GM12801 (cell line): ENCODE measurements around the gene HPDL.

ENCODE experiments used
- TF ChIP-seq, protein P1 (sequence below): IDR thresholded peaks from one replicate; pipeline ENCODE4 v1.5.1; 2011; ENCODE audit warnings: control low read depth; ENCODE audit not compliant: insufficient read length; ENCODE audit errors: extremely low read depth

HPDL gene

DNA sequence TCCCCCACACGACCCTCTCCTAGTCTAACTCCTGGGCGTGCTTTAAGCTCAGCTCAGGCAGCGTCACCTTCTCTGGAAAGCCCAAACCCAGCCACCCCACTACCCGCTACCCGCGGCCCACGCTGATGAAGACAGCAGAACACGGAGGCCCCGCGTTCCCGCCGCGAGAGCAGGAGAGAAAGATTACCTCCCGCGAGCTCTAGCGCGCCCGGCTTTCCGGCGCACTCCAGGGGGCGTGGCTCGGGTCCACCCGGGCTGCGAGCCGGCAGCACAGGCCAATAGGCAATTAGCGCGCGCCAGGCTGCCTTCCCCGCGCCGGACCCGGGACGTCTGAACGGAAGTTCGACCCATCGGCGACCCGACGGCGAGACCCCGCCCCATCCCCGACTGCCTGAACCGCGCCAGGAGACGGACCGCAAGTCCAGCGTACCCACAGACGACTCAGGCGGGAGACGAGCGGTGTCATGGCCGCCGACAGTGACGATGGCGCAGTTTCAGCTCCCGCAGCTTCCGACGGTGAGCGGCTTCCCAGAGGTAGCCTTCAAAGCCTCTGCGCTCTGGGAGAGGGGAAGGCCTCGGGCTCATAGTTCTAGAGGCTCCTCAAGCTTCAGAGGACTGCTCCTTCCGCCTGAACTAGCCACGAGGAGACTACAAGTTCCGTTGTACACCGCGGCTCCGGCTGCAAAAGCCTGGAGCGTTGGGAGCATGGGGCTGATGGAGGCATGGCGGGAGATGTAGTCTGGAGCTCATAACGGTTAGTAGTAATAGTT is 13.3 kb downstream of the HPDL start, which contains the start of the genes MUTYH and TOE1:
Gene MUTYH, minus strand, starts transcription at position 652 of the 770 bp plus-strand sequence. CDS start 5,935 bp downstream, outside the sequence.
Gene TOE1, plus strand, starts transcription at position 382 of the 770 bp plus-strand sequence. Its CDS starts 83 bp downstream, at position 465.
- TF ChIP-seq, protein P1, sequence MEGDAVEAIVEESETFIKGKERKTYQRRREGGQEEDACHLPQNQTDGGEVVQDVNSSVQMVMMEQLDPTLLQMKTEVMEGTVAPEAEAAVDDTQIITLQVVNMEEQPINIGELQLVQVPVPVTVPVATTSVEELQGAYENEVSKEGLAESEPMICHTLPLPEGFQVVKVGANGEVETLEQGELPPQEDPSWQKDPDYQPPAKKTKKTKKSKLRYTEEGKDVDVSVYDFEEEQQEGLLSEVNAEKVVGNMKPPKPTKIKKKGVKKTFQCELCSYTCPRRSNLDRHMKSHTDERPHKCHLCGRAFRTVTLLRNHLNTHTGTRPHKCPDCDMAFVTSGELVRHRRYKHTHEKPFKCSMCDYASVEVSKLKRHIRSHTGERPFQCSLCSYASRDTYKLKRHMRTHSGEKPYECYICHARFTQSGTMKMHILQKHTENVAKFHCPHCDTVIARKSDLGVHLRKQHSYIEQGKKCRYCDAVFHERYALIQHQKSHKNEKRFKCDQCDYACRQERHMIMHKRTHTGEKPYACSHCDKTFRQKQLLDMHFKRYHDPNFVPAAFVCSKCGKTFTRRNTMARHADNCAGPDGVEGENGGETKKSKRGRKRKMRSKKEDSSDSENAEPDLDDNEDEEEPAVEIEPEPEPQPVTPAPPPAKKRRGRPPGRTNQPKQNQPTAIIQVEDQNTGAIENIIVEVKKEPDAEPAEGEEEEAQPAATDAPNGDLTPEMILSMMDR, result no peak

- TF ChIP-seq, protein P1, result no peak
Measured at GRCh38 chr1:45340816-45341466, 14.2 kb downstream of the HPDL start.

DNA sequence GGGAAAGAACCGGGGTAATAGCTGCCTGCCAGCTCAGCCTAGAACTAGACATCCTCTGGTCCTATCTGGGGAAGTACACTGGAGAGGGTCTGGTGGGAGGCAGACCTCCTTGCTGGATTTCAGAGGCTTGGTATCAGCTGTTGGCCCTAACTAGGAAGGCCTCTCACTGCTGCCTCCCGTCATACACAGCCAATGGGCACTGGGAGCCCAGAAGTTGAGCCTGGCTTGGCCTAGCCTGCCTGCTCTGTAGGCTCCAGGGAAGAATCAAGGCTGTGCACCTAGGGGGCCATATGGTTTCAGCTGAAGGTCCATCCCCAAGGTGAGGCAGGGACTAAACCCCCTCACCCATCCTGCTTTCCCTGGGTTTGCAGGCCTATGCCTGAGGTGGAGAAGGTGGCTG is 17.8 kb downstream of the HPDL start:
- TF ChIP-seq, protein P1, result no peak

DNA sequence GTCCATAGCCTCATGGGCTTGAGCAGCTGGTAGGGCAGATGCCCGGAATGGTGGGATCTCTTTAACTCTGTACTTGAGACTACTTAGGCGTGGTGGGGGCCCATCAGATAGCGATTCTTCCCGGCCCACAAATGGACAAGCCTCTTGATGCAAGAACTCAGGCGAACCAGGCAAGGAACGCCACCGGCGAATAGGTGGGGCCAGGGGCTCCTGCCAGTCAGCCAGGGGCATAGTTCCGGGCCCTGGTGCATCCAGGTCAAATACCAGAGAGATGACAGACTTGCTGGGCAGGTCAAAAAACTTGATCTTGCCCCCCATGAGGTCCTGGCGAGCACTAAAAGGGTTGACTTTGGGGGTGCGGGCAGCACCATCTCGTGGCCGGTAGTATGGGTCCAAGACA is 18.3 kb downstream of the HPDL start:
- TF ChIP-seq, protein P1, result no peak

DNA sequence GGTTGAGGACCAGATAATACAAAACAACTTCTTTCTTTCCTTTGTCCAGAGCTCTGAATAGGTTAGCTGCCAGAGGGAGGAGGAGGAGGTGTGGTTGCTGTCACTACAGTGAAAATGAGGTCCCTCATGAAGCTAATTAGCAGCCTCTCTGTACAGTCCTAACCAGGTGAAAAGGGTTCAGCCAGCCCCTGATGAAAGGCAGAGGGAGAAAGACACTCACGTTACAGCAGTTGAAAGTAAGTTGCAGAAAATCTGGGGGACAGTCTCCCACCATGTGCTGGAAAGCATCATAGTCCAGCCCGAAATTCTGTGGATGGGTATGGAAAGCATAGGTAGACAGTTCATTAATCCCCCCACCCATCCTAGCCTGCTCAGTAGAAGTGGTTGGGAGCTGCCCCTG is 19.8 kb downstream of the HPDL start:
- TF ChIP-seq, protein P1, result no peak

DNA sequence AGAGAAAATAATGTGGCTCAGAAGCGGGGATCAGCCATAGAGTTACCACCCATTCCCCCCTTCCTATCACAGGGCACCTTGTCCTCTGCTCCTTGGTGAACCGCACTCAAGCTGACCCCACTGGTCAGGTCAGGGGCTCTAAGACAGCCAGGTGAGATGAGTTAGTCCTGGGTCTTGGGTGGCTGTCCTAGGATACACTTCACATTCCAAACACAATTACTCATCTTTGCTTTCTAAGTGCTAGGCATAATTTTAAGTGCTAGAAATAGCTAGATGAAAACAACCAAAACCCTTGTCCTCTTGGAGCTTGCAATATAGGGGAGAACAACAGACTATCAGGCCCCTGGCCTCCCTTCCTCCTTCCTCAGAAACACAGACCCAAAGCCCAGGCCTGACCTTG is 21.3 kb downstream of the HPDL start:
- TF ChIP-seq, protein P1, result no peak

GRCh38 chr1:45348609-45348965 is 21.9 kb downstream of the HPDL start:
- TF ChIP-seq, protein P1, result no peak
